CD14-positive monocyte (primary cell): ENCODE results near the gene APBA2. TPM values are rescaled to one million over a fixed set of nuclear protein-coding genes. Genes with fewer than 3 reads are reported as not detected.

Experiments used
- DNase-seq, 3 donors: peaks; one replicate each; pipeline ENCODE4 v3.0.0-alpha.2; 2011 to 2022
- H2AFZ ChIP-seq: 2 replicates; pipeline ENCODE4 v1.6.0; 2012; ENCODE audit warnings: mild to moderate bottlenecking, low read depth, low read length, inconsistent platforms; ENCODE audit not compliant: insufficient read depth, poor library complexity, severe bottlenecking
- H3K27ac ChIP-seq, 2 donors: 1 replicate in 1 of 2; 2 replicates in 1 of 2; pipeline ENCODE4 v1.5.1; 2012 to 2013; ENCODE audit warnings: low read length in 2 of 2, control low read depth in 1 of 2, inconsistent platforms in 1 of 2, low read depth in 1 of 2, mild to moderate bottlenecking in 1 of 2
- H3K27me3 ChIP-seq, 2 donors: one replicate each; pipeline versions ENCODE4 v1.6.0 to v1.6.1; 2011 to 2013; ENCODE audit warnings: low read length in 2 of 2; ENCODE audit not compliant: control insufficient read depth in 2 of 2, insufficient read depth in 2 of 2
- H3K36me3 ChIP-seq, 2 donors: replicated peaks in 1 of 2; 1 replicate in 1 of 2; 2 replicates in 1 of 2; pipeline versions ENCODE4 v1.5.1 to v1.6.1; 2012 to 2013; ENCODE audit warnings: low read length in 2 of 2, control low read depth in 1 of 2, inconsistent platforms in 1 of 2, mild to moderate bottlenecking in 1 of 2; ENCODE audit not compliant: insufficient read depth in 2 of 2, control insufficient read depth in 1 of 2
- H3K4me1 ChIP-seq, 2 donors: 1 replicate in 1 of 2; 2 replicates in 1 of 2; pipeline versions ENCODE4 v1.5.1 to v1.6.1; 2012 to 2013; ENCODE audit warnings: low read length in 2 of 2, control low read depth in 1 of 2, inconsistent platforms in 1 of 2, mild to moderate bottlenecking in 1 of 2, moderate library complexity in 1 of 2; ENCODE audit not compliant: insufficient read depth in 2 of 2, control insufficient read depth in 1 of 2
- H3K4me2 ChIP-seq: replicated peaks from 2 replicates; pipeline ENCODE3; 2012; ENCODE audit warnings: low read length, moderate library complexity, mild to moderate bottlenecking; ENCODE audit not compliant: poor library complexity, severe bottlenecking; ENCODE audit errors: extremely low read depth
- H3K4me3 ChIP-seq, 3 experiments: fragments of 200-600 bp in 1 of 3; sonication (generic) in 1 of 3; replicated peaks in 1 of 3; 1 replicate in 2 of 3; 2 replicates in 1 of 3; pipeline ENCODE4 v1.5.1; 2011 to 2013; ENCODE audit warnings: low read length in 3 of 3, mild to moderate bottlenecking in 3 of 3, control low read depth in 2 of 3, low read depth in 2 of 3, inconsistent platforms in 1 of 3, moderate library complexity in 1 of 3
- H3K79me2 ChIP-seq: 2 replicates; pipeline ENCODE4 v1.6.0; 2012; ENCODE audit warnings: mild to moderate bottlenecking, control low read depth, inconsistent platforms, low read length, moderate library complexity; ENCODE audit not compliant: insufficient read depth
- H3K9ac ChIP-seq: 2 replicates; pipeline ENCODE4 v1.6.0; 2017; ENCODE audit warnings: low read length, mild to moderate bottlenecking; ENCODE audit not compliant: insufficient read depth, poor library complexity, severe bottlenecking
- H3K9me3 ChIP-seq, 2 donors: replicated peaks in 1 of 2; 1 replicate in 1 of 2; 2 replicates in 1 of 2; pipeline versions ENCODE4 v1.5.1 to v1.6.1; 2012 to 2013; ENCODE audit warnings: low read length in 2 of 2, control low read depth in 1 of 2; ENCODE audit not compliant: control insufficient read depth in 1 of 2, insufficient read depth in 1 of 2
- H4K20me1 ChIP-seq: 2 replicates; pipeline ENCODE4 v1.6.0; 2012; ENCODE audit warnings: mild to moderate bottlenecking, low read length, control low read depth, moderate library complexity; ENCODE audit not compliant: insufficient read depth
- H3K27ac Mint-ChIP-seq, 7 donors: one replicate each; pipeline ENCODE4 v1.8.0; 2020; ENCODE audit warnings: mild to moderate bottlenecking in 7 of 7, mixed read lengths in 7 of 7, moderate library complexity in 6 of 7, inconsistent platforms in 2 of 7
- H3K27me3 Mint-ChIP-seq, 3 donors: one replicate each; pipeline ENCODE4 v1.8.0; 2021 to 2022; ENCODE audit warnings: low read depth in 3 of 3, mild to moderate bottlenecking in 3 of 3, mixed read lengths in 3 of 3, moderate library complexity in 3 of 3, inconsistent platforms in 1 of 3
- H3K36me3 Mint-ChIP-seq, 2 donors: one replicate each; pipeline ENCODE4 v1.8.0; 2020; ENCODE audit warnings: mixed read lengths in 2 of 2, inconsistent platforms in 1 of 2, mild to moderate bottlenecking in 1 of 2
- H3K4me1 Mint-ChIP-seq: one replicate; pipeline ENCODE4 v1.8.0; 2020; ENCODE audit warnings: mild to moderate bottlenecking, mixed read lengths
- H3K4me3 Mint-ChIP-seq, 2 donors: one replicate each; pipeline ENCODE4 v1.8.0; 2020; ENCODE audit warnings: mild to moderate bottlenecking in 2 of 2, mixed read lengths in 2 of 2, moderate library complexity in 1 of 2
- H3K9me3 Mint-ChIP-seq, 7 donors: one replicate each; pipeline ENCODE4 v1.8.0; 2020 to 2022; ENCODE audit warnings: mixed read lengths in 7 of 7, mild to moderate bottlenecking in 6 of 7, moderate library complexity in 6 of 7, inconsistent platforms in 2 of 7
- WGBS: methylation state at CpG from one replicate; pipeline ENCODE4 v1.1.5; 2013; ENCODE audit warnings: missing lambda C conversion rate; ENCODE audit not compliant: insufficient coverage; 5-methylcytosine and 5-hydroxymethylcytosine counted together
- intact Hi-C, 2 donors: fragments of 100-400 bp; cut with micrococcal nuclease; formaldehyde crosslinking; loops; one replicate each; pipeline versions ENCODE4 v1.15.0 to v1.15.1; 2023
- polyA plus RNA-seq, 3 donors: library from polyadenylated mRNA; depleted of rRNA in 1 of 3; unstranded in 2 of 3; stranded (reverse) in 1 of 3; fragments of 300-500 nt in 2 of 3; fragments of >200 nt in 1 of 3; fragmentation: Illumina TruSeq in 2 of 3; gene quantifications; 1 replicate in 2 of 3; 2 replicates in 1 of 3; pipeline ENCODE4 v1.2.3, GENCODE V29; 2012 to 2021
- TF ChIP-seq, protein P1 (sequence below): fragments of 200-600 bp; IDR thresholded peaks from one replicate; pipeline ENCODE4 v1.8.0; 2022; ENCODE audit warnings: antibody characterized with exemption, mild to moderate bottlenecking

The APBA2 gene
- polyA plus RNA-seq, 3 donors, result 0.30 TPM; not detected in 2

GRCh38 chr15:28994142-28994830, 108.5 kb downstream of the APBA2 start:
- no peak overlapping the region for H3K4me3 ChIP-seq

DNA sequence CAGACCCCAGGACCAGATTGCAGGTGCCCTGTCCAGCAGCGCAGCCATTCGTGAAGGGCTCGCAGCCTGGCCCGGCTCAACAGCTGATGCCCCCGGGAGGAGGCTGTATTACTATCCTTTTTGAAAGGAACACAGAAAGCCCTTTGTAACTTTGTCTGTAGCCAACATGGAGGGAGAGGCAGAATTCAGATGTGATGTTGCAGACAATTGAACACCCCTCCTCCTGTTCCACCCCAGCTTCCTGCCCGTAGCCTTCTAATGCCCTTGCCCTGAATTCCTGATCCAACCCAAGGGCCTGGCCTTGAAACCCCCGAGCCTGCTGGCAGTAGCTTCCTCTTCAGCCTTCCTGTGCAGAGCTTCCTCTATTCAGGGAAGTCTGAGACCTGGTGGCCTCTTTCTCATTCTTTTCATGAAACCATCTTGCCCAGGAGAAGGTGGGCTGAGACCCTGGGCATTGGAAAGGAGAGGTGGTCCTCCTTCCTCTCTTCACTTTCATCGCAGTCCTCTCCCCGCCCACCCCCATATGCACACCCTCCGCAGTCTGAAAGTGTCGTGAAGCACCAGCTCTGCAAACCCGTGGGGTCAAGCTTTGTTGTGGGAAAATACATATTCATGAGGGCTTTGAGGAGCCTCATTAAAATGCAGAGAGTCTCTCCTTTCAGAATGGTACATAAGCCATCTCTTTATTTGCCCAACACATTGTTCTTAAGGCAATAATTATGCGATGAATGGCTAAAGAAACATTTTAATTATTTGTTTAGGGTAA, 109.2 kb downstream of the APBA2 start:
- no peaks in the 10 kb centered on the region for H3K36me3 Mint-ChIP-seq
- peak overlapping the region in 1 of 2 donors; percentile 53 for H3K4me3 Mint-ChIP-seq
- Histone ChIP-seq H3K27ac (peak overlapping the region in 1 of 2 donors; percentile 25), H4K20me1 (no peaks in the 10 kb centered on the region), H3K27me3 (no peaks in the 10 kb centered on the region), H3K4me1 (peaks cover 28% of the 10 kb centered on the region in 2 donors), H3K79me2 (no peaks in the 10 kb centered on the region), H2AFZ (peak overlapping the region; percentile 15), H3K36me3 (no peaks in the 10 kb centered on the region), H3K4me3 (peak overlapping the region in 1 of 3 experiments; percentile 3), H3K9ac (no peak overlapping the region), H3K4me2 (no peak overlapping the region), H3K9me3 (no peaks in the 10 kb centered on the region)
- no peaks in the 10 kb centered on the region for H3K9me3 Mint-ChIP-seq
- peaks cover 32% of the 10 kb centered on the region for H3K4me1 Mint-ChIP-seq
- H3K27me3 Mint-ChIP-seq, result peaks cover 1 to 2% (median 2%) of the 10 kb centered on the region in 3 donors
- intact Hi-C loops, result no loop called here
- peak overlapping the region in 6 of 7 donors; percentile 21 to 72 (median 58) for H3K27ac Mint-ChIP-seq
- 5% methylated on average over 2 of the region's 13 CpGs for WGBS
- peak in 2 of 3 donors; percentile 7 to 36 for DNase-seq
- TF ChIP-seq, protein P1, sequence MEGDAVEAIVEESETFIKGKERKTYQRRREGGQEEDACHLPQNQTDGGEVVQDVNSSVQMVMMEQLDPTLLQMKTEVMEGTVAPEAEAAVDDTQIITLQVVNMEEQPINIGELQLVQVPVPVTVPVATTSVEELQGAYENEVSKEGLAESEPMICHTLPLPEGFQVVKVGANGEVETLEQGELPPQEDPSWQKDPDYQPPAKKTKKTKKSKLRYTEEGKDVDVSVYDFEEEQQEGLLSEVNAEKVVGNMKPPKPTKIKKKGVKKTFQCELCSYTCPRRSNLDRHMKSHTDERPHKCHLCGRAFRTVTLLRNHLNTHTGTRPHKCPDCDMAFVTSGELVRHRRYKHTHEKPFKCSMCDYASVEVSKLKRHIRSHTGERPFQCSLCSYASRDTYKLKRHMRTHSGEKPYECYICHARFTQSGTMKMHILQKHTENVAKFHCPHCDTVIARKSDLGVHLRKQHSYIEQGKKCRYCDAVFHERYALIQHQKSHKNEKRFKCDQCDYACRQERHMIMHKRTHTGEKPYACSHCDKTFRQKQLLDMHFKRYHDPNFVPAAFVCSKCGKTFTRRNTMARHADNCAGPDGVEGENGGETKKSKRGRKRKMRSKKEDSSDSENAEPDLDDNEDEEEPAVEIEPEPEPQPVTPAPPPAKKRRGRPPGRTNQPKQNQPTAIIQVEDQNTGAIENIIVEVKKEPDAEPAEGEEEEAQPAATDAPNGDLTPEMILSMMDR, result no peak

More at GRCh38 chr15:28994142-28994830, 108.5 kb downstream of the APBA2 start:
- no peaks in the 10 kb centered on the region for H4K20me1 ChIP-seq
- H3K9ac ChIP-seq, result no peak overlapping the region
- H3K9me3 ChIP-seq, result no peaks in the 10 kb centered on the region
- no peaks in the 10 kb centered on the region for H3K36me3 Mint-ChIP-seq
- no peak for DNase-seq
- intact Hi-C loops, result no loop called here
- peak overlapping the region in 1 of 2 donors; percentile 25 for H3K27ac ChIP-seq
- H3K27ac Mint-ChIP-seq, result peak overlapping the region in 5 of 7 donors; percentile 55 to 72 (median 59)
- H3K4me1 Mint-ChIP-seq, result peaks cover 32% of the 10 kb centered on the region
- TF ChIP-seq, protein P1, result no peak
- H2AFZ ChIP-seq, result peak overlapping the region; percentile 15
- H3K79me2 ChIP-seq, result no peaks in the 10 kb centered on the region
- peaks cover 1 to 2% (median 2%) of the 10 kb centered on the region in 3 donors for H3K27me3 Mint-ChIP-seq
- H3K27me3 ChIP-seq, result no peaks in the 10 kb centered on the region
- H3K4me2 ChIP-seq, result no peak overlapping the region
- WGBS, result 49% methylated on average over 8 of the region's 14 CpGs
- peak overlapping the region in 1 of 2 donors; percentile 53 for H3K4me3 Mint-ChIP-seq
- H3K36me3 ChIP-seq, result no peaks in the 10 kb centered on the region
- no peaks in the 10 kb centered on the region for H3K9me3 Mint-ChIP-seq
- peaks cover 28% of the 10 kb centered on the region in 2 donors for H3K4me1 ChIP-seq
